GM19238 (cell line): Measurements from ENCODE around the gene LGALSL.
"Not testable (repeated sequence)": the region's sequence is repeated elsewhere in the genome, so short reads cannot be mapped to it uniquely, and the experiment has no call there.

Experiments used
- DNase-seq: peaks from one replicate; pipeline ENCODE4 v3.0.0; 2011; ENCODE audit warnings: low spot score; ENCODE audit not compliant: insufficient read length

LGALSL gene

DNA sequence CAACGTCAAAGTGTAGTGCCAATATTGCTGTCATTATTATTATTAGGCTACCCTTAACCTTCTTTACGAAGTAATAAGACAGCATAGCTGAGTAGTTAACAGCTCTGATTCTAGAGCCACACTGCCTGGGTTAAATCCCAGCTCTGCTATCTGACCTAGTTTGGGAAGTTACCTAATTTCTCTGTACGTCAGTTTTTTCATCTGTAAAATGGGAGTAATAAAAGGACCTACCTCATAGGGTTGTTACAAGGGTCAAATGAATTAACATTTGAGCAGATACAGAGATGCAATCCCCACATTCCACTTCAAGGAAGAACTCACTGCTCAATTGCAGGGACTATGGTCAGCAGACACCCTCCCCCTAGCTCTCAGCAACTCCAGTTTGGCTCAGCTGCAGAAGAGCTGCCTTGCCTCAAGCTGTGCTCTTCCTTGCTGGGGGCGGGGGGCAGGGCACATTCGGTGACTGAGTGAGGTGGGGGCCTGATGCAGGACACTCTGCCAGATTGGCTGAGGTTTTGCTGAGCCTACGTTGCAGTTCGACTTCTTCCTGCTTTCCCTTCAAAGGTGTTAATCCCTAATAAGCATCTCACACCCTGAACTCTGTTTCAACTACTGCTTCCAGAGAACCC lies 11.0 kb upstream of the LGALSL start:
- DNase-seq = no peak

DNA sequence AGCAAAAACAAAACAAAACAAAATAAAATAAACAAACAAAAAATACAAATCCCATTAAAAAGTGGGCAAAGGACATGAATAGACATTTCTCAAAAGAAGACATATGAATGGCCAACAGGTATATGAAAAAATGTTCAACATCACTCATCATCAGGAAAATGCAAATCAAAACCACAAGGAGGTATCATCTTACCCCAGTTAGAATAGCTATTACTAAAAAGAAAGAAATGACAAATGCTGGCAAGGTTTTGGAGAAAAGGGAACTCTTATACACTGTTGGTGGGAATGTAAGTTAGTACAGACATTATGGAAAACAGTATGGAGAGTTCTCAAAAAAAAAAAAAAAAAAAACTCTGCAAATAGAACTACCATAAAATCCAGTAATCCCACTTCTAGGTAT lies 8.0 kb upstream of the LGALSL start:
- DNase-seq = not testable (repeated sequence)

DNA sequence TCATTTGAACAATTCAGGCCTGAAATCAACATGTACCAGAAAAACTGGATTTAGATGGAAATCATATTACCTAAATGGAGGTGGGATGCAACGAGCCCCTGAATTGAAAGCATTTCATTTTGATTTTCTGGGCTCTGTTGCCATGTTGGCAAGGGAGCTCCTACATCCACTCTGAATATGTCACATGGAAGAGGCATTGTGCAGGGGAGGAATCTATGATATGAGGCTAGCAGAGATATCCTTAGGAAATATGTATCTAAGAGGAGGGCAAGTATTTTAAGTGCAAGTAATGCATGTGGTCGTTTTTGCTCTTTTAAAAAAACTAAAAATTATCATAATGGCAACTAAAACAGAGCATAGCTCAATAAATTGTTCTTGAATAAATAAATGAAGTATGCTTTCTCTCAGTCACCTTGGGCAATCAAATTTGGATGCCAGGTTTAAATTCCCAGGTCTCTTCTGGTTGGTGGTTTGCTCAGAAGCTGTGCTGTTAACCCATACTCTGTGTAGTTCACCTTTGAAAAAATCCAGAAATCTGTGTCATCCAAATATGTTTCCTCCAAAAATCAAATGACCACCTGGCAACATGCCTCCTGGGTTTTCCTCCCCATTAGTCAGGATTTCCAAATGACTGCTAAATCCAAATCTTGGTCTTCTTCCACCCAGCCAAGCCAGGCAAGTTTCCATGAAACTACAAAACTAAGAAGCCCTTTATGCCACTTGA lies 6.5 kb upstream of the LGALSL start:
- DNase-seq = no peak

DNA sequence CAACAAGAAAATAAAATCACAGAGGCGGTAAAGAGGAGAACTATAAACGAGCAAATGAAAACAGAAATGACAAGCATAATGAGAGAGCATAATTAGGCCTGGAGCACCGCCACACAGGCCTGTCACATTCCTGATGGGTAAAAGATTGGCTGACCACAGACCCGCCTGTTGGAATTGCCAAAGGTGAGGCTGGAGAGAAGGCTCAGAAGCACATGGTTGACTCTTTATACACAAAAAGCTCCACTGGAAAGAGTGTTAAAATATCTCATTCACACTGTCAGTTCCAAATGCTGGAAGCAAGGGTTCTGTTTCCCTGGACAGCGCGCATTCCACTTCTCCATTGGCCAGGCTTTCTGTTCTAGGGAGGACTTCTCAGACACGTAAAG lies 5.9 kb upstream of the LGALSL start:
- DNase-seq = no peak

DNA sequence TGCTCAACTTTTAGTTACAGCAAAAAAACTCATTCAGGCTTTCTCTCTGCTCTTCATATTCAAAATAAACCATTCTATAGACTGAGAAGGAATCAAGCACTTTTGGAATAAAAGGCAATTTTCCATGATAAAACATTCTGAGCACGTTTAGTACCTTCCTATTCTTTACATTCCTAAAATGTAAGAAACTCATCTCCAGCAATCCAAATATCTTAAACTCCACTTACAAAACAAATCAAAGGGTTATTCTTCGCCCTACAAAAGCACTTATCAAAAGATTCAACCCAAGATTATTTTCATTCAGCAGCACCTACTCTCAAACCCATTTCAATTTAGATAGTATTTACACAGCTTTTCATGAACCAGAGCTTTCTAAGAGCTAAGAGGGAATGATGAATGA lies 2.9 kb upstream of the LGALSL start:
- no peak for DNase-seq

DNA sequence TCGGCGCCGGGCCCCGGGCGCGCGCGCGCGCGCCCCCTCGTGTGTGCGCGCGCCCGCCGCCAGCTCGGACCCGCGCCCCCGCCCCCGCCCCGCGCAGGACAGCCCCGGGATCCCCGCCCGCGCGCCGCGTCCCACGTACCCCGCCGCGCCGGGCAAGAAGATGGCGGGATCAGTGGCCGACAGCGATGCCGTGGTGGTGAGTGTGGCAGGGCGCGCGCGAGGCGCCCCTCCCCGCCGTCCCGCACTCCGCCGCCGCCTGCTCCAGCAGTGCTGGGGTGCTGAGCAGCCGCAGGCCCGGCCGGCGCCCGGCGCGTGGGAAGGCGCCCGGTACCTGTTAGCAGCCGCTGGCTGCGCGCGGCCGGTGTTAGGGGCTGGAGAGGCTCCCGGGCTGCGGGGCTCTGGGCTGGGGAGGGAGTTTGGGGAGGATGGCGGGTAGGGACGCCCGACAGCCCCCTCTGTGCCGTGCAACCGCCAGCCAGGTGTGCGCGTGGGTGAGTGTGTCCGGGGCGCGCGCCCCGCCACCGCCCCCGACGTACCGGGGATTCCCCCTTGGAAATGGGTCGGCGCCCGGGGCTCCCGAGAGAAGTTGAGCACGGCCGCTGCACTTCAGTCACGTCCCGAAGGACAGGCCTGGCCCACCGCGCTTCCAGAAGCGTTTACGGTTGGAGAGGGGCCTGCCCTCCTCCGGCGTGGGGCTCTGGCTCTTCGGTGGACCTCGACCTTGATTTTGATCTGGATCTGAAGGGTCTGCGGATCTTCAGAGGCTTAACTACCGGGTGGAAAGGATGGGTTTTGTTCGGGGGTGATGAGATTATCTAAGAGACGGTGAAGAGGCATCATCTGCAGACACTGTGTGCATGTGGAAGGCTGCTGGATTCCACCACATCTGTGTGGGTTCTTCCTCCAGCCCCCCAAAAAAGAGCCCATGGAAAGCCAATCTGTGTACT lies 697 bp downstream of the LGALSL start:
- DNase-seq = peak; percentile 69

DNA sequence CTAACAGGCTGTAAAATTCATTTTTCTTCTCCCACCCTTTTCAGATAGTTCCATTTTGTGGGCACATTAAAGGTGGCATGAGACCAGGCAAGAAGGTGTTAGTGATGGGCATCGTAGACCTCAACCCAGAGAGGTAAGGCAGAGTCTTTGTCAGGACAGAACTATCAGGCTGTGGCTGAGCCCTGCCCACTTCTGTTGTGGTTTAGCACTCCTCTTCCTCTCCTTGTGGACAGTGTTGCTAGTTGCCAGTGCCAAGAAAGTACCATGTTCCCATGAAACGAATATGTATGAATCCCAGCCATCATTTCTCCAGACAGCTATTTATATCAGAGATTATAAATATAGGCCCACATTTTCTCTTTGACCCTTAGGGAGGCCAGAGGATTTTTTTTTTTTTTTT lies 1.6 kb downstream of the LGALSL start:
- no peak for DNase-seq

DNA sequence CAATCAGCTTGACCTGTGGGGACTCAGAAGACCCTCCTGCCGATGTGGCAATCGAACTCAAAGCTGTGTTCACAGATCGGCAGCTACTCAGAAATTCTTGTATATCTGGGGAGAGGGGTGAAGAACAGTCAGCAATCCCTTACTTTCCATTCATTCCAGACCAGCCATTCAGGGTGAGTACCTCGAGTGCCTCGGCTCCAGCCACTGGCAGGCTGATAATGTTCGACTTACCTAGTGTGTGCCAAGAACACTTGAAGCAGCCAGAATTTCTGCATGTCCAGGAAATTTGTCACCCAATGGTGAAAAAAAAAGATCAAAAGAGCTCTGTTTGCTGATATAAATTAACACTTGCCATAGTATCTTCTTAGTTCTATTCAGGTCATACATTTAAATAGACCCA lies 2.3 kb downstream of the LGALSL start:
- no peak for DNase-seq

DNA sequence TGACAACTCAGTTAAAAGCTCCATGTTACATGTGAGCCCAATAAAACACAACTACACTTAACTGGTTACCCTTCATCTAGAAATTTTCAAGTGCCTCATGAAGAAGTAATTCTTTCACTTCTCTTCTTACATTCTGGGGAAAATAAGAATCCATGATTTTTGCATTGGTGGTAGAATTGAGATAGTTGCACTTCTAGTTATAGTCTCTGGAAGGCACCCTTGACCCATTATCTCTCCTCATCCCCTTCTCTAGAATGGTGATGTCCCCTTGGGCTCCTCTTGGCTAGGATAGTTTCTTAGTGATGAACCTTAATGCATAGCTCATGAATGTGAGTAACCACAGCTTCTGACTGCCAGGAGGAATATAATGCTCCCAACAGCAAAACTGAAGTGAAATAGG lies 3.6 kb downstream of the LGALSL start:
- DNase-seq = no peak

DNA sequence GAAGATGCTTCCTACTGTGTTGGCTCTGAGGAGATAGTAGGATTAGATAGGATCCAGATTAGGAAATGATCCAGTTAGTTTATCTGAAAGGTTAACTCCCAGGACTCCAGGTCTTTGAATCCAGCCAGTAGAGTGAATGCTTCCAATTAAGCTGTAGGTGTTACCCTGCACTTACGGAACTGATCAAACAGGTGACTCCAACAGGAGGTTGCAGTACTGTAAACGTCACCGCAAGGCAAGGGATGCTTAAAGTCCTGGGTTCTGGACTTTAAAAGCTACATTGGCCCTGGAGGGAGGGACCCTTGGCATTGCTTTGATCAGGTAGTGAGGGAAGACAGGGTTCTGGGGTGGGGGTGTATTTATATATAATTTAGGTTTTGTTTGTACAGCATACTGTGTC lies 5.6 kb downstream of the LGALSL start:
- DNase-seq = no peak

DNA sequence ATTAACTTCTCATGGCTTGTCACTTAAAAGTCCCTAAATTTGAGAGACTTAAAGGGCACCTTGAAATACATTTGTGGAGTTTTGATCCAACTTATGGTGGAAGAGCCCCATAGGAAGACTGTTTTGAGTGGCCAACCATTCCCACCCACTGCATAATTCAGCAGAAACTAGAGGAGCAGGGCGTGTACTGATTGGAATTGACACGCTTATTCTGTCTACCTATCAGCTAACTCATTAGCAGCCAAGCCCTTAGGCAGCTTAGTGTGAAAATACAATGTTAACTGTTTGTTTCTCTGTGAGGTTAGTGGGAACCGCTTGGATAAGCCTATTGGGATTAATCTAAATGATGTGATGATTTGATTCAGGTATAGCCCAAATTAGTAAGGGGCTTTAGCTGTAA lies 6.4 kb downstream of the LGALSL start:
- no peak for DNase-seq

DNA sequence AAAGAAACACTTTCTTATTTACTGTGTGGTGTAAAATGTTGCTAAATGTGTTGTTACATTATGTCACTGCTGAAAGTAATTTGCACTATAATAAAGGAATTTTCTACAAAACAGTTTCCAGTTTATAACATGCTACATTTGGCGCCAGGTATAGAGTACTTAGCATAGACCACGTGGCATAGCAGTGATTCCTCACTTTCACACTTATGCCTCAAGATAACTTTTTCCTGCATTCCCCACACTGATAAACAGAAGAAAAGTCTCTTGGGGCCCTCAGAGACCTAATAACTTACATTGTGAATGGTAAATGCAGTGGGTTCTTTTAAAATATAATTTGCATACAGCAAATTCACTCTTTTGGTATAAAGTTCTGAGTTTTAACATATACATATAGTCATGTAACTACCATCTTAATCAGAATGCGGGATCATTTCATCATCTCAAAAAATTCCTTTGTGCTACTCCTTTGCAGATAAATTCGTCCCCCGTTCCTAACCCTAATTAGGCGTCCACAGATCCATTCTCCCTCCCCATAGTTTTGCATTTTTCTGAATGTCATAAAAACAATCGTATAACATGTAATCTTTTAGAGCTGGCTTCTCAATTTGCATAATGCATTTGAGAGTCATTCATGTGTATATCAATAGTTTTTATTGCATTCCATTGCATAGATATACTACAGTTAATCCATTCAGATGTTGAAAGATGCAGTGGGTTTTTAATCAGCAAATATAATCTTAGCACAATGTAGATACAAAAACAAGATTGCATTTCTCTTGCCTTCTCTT lies 7.5 kb downstream of the LGALSL start:
- no peak for DNase-seq

DNA sequence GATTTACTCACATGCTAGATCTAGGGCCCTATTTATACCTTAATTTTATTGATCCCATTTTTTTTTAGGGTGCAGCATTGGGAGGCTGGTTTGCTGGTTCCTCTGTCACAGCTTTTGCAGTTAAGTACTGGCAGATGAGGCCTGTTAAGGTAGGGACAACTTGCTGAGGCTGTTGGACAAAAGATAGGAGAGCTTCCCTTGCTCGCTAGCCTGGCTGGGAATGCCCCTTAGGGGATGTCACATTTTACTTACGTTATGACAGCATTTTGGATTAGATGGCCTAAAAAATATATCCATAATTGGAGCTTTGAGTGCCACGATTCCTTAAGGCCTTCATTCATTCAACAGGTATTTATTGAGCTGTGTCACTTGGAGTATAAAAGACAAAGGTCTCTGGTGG lies 8.2 kb downstream of the LGALSL start:
- no peak for DNase-seq

DNA sequence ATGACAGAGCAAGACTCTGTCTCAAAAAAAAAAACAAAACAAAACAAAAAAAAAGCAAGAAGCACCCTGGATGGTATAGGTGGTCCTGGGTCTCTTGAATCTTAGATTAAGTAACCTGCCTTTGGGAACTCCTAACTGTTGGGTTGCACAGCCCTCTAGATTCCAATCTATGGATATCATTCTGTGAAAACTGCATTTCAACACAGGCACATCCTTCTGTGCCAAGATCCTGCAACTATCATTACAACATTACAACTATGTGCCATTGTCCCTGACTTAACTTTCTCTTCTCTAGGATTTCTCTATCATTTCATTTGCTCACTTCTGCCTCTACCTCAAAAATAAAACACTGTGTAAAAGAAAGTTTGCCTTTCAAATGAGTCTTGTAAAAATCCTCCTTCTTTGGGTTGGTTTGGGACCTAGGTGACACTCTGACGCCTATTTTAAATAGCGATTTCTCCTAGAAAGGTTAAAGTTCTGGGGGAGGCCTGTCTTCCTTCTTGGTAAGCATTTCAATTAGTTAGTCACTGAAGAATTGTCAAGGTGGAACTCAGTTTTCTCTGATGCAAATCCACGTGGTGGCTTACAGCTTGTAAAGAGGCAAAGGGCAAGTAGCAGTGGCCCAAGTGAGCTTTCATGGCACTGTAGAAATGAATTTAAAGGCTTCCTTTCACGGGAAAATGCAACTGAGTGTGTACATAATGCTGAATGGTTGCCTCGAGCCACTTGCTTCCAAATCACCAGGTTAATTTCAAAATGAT lies 9.2 kb downstream of the LGALSL start:
- no peak for DNase-seq

DNA sequence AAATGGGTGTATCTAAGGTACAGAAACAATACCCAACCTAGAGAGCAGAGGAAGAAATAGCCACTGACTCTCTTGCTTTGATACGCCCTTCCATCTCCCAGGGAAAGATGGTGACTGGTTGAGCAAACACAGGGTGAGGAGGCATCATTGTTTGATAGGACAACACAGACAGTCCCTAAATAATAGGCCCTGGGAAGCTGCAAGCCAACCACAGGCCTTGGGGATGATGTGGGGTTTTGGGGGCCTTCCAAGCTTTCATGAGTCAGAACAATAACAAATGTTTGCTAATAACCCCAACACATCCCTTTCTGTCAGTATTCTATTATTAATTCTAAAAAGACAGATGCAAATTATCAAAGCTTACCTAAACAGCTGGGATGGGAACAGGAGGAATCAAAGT lies 9.8 kb downstream of the LGALSL start:
- DNase-seq = no peak

DNA sequence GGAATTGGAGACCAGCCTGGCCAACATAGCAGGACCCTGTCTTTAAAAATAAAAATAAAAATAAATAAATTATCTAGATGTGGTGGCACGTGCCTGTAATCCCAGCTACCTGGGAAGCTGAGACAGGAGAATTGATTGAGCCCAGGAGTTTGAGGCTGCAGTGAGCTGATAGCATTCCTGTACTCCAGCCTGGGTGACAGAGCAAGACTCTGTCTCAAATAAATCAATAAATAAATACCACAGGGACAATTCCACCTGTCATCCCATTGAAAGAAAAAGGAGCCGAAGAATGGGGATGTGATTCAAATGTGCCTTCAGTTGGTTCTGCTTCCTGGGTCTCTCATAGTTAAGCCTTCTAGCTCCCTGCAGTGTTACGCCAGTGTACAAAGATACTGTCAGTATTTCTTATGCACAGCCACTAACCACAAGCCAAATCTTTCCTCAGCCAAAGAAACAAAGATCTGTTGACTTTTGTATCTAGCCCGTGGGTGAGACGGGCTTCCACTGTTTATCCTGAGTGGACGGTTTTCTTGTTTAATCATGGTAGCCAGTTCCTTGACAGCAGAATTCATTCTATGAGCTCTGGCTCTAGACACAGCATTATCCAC lies 12.6 kb downstream of the LGALSL start:
- DNase-seq = no peak

DNA sequence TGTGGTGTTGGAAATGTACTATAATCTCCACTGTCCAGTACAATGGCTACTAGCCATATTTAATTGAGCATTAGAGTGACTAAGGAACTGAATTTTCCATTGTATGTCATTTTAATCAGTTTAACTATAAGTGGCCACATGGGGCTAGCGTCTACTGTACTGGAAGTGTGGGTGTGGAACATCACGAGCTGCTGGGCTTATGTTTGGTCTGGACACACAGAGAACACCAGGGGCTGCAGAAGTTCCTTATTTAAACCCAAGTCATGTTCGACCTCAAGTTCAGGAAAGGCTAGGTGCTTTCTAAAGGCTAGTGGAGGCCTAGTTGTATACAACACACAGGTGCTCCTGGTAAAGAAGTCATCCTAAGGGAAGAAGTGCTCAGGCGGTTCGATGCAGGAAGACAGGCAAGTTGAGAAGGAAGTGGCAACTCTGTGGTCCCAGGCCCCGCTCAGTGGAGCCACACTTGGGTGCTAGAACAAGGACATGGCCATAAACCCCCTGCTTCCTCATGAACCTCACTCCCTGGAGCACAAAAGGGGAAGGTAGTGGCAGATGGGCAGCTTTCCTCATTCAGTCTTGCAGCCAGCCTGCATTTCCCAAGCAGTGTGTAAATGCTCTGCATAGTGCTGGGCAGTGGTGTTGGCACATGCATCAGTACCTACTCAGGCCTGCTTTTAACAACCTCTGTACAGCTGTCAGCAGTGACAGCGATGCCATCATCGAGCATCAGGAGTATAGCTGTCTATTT lies 13.3 kb downstream of the LGALSL start:
- DNase-seq = no peak

DNA sequence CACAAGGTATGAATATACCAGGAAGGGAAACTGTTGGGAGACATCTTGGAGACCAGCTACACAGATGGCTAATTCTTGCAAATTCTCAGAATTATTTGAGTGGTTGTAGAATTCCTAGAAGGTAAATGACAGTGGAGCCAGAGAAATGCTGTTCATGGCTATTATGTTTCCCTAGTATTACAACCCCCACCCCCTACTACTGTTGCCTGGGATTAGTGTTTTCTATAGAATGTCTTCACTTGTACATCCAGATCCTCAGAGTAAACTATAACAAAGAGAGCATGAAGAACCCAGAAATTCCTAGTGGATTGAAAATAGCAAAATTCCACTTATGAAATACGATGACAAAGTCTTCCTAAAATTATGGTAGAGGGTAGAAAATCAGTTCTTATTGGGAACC lies 15.3 kb downstream of the LGALSL start:
- DNase-seq = no peak

DNA sequence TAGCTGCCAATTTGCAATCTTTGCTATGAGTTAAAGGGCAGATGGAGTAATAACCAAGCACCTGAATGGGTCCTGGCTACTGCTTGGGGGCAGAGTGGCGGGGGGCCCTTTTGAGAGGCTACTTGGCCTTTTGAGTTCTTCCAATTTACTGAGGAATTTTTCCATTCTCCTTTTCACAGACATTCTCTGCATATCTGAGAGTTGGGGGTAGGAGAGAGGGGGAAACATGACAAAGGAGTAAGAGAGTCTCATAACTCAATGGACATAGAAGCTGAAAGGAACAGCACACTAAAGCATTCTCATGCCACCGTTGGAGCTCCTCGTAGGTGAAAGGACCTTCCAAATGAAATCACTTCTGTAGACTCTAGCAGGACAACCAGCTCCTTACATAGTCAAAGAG lies 16.1 kb downstream of the LGALSL start:
- no peak for DNase-seq
